GM12801 (cell line): Measurements from ENCODE around the gene ZNF536.

Source experiments
- TF ChIP-seq, protein P1 (sequence below): IDR thresholded peaks from one replicate; pipeline ENCODE4 v1.5.1; 2011; ENCODE audit warnings: control low read depth; ENCODE audit not compliant: insufficient read length; ENCODE audit errors: extremely low read depth

Gene ZNF536

DNA sequence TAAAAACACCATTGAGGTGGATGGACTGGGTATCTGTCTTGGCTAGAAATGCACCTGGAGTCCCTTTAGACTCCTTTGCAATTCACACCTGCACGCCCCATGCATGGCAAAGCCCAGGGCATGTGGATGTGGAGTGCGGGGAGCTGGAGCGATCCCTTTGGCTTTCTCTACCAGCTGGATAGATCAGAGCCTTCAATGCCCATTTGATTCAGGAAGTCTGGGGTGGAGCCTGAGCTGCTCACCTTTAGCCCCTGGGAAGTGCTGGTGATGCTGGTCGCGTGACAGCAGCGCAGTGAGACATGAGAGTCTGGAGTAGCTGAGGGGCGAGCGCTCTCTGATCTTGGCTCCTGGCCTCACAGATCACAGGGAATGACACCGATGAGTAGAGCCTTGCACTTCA lies 4.8 kb upstream of the ZNF536 start:
- TF ChIP-seq, protein P1, sequence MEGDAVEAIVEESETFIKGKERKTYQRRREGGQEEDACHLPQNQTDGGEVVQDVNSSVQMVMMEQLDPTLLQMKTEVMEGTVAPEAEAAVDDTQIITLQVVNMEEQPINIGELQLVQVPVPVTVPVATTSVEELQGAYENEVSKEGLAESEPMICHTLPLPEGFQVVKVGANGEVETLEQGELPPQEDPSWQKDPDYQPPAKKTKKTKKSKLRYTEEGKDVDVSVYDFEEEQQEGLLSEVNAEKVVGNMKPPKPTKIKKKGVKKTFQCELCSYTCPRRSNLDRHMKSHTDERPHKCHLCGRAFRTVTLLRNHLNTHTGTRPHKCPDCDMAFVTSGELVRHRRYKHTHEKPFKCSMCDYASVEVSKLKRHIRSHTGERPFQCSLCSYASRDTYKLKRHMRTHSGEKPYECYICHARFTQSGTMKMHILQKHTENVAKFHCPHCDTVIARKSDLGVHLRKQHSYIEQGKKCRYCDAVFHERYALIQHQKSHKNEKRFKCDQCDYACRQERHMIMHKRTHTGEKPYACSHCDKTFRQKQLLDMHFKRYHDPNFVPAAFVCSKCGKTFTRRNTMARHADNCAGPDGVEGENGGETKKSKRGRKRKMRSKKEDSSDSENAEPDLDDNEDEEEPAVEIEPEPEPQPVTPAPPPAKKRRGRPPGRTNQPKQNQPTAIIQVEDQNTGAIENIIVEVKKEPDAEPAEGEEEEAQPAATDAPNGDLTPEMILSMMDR = no peak

DNA sequence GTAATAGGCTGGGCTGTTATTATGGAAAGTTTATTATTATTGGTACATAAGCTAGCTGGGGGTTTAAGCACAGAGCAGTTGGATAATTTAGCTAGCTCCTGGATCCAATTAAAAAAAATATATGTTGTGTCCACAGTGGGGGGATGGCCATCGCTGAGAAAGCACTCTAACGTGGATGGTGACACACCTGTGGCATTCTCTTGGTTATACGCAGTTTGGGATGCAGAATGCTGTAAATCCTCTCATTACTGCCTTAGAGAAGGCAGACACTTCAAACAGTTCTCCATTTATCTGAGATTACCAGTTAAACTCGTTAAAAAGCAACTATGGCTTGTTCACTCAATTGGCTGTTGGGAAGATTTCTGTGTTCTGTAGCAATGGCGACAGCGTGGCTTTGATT lies 2.4 kb upstream of the ZNF536 start:
- TF ChIP-seq, protein P1 = no peak

DNA sequence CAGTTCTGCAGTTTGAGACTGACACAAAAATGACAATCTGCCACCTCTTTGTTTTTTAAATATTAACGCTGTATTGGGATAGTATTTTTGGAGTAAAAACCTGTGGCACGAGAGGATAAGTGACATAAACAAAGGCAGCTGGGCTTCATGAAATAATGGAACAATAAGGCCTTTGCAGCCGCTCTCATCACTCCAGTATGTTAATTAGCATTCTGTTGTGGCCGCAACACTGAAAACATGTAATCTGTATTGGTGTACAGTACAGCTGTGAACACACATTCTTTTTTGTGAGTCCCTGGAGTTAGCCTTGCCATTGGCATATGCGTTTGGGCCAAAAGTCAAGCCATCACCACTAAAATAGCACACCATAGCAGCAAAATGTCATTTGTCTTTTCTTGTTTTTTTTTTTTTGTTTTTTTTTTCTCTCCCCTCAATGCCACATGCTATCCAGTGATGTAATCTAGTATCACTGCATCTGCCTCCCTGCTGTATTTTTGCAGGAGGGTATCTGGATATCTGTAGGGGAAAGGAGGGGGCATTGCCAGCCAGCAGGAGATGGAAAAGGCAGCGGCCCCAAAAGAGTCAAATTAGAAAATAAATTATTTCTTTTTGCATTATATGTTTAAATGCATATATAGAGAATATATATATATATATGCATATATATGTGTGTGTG lies 885 bp upstream of the ZNF536 start:
- TF ChIP-seq, protein P1 = no peak

DNA sequence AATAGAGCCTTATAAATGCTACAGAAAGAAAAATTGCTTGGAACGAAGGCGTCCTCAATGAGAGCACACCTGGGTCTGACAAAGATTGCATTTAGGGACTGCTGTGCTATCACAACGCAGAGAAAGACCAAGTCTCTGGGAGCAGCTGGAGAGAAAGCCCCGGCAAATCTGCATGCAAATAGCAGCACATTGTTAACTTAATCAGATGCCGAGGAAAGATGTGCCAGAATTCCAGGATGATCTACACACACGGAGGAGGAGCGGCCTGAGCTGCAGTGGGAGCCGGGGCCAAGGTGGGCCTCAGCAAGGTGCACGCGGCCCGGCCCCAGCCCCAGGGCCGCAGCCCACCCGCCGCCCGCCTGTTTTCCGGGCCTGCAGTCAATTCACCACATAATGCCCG lies 1.4 kb downstream of the ZNF536 start:
- TF ChIP-seq, protein P1 = no peak

DNA sequence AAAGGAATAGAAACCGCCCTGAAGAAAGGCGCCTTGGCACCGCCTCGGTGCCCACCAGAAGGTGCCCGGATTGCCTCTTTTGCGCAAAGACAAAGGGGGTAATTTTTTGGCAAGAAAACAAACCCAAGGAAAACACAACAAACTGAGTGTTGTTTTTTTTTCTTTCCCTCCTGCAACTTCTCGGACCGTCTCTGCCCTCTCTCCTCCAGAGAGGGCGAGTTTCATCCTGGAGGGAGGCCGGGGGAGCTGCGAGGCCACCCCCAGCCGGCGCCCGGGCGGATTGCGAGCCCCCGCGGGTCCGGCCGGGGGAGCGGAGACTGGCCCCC lies 2.3 kb downstream of the ZNF536 start:
- TF ChIP-seq, protein P1 = no peak

DNA sequence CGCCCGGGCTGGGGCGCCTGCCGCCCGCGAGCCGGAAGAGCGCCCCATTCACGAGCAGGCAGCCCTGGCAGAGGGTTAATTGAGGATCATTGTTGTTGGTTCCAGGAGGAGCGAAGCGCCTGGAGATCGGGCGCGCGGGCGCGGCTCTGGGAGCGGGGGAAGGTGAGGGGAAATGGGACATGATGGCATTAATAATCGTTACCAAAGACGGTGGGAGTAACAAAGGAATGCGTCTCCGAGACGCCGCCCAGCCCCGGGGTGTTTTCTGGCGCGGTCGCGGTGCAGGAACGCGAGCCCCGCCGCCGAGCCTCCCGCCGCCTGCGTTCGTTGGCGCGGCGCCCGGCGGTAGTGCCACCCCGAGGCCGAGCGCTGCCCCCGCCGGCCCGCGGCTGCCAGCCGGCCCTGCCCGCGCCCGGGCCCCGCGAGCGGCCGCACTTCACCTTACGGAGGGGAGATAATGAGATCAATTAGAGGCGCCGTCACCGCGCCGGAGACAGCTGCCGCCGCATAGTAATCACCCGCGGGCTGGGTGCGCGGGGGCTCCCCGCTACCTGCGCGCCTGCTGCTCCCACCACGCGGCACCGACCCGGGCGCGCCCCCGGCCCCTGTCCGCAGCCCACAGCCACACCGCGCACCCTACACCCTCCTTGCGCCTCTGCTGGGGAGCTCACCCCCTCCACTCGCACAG lies 2.8 kb downstream of the ZNF536 start:
- TF ChIP-seq, protein P1 = no peak

DNA sequence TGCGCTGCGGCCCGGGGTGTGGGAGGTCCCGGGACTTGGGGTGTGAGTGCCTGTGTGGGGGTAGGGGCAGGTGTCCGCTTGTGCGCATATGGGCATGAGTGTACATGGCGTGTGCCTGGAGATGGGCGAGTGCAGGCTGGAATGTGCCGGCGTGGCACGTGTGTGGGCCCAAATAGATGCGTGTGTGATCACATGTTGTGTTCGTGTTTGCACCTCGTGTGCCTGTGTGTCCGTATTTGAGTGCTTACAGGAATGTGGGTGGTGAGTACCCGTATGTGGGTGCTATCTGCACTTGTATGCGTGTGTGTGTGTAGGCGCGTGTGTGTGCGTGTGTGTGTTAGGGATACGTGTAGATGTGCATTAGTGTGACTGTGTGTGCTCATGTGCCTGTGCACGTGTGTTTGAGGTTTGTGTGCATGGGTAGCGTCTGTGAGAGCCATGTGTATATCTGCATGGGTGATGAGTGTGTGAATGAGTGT lies 3.4 kb downstream of the ZNF536 start:
- TF ChIP-seq, protein P1 = no peak
